Motor neuron (in vitro differentiated cells): ENCODE data around the gene CD247. TPM values are rescaled to one million over a fixed set of nuclear protein-coding genes. Genes with fewer than 3 reads are reported as not detected.
A peak's percentile ranks its signal among the peaks of the same experiment; 100 is the strongest.

Experiments used
- ATAC-seq, 8 experiments: fragments of 200-7000 bp; cut with Tn5 transposase; replicated peaks in 6 of 8; 2 replicates each; pipeline ENCODE4 v1.8.0; 2021; ENCODE audit warnings: mild to moderate bottlenecking in 8 of 8, moderate library complexity in 8 of 8
- H3K27ac ChIP-seq, 2 donors: fragments of 250-450 bp; sonication (Bioruptor Pico); 2 replicates each; pipeline ENCODE4 v1.9.0; 2021; ENCODE audit warnings: antibody characterized with exemption in 2 of 2, mild to moderate bottlenecking in 2 of 2, moderate library complexity in 1 of 2
- H3K4me1 ChIP-seq, 2 donors: fragments of 250-450 bp; sonication (Bioruptor Pico); replicated peaks in 1 of 2; 2 replicates each; pipeline ENCODE4 v1.6.1; 2021; ENCODE audit warnings: antibody characterized with exemption in 2 of 2, mild to moderate bottlenecking in 2 of 2, moderate library complexity in 1 of 2
- H3K4me3 ChIP-seq, 5 donors: fragments of 250-450 bp; sonication (Bioruptor Pico); 2 replicates each; pipeline ENCODE4 v1.9.0; 2021; ENCODE audit warnings: antibody characterized with exemption in 5 of 5, mild to moderate bottlenecking in 5 of 5, moderate library complexity in 4 of 5
- WGBS, 10 experiments: fragments of 450-650 bp; shearing (Covaris generic); methylation state at CpG; one replicate each; pipeline ENCODE4 v1.0.0; 2022; 5-methylcytosine and 5-hydroxymethylcytosine counted together
- in situ Hi-C, 9 experiments: fragments of 400-800 bp; cut with MboI; loops; one replicate each; pipeline ENCODE4 v1.15.0; 2021; ENCODE audit warnings: low sequenced_read_pairs in 9 of 9, low pct_unique_long_range_greater_than_20kb in 2 of 9; ENCODE audit not compliant: unreplicated experiment in 9 of 9
- total RNA-seq, 8 experiments: library from RNA; unstranded; fragments of 300-600 nt; gene quantifications; 2 replicates each; pipeline versions ENCODE4 v1.2.3 to v1.2.4, GENCODE V29; 2022

Gene CD247
- total RNA-seq, 8 experiments from 2014 or later: 0.21 to 4.2 (median 1.8) TPM

DNA sequence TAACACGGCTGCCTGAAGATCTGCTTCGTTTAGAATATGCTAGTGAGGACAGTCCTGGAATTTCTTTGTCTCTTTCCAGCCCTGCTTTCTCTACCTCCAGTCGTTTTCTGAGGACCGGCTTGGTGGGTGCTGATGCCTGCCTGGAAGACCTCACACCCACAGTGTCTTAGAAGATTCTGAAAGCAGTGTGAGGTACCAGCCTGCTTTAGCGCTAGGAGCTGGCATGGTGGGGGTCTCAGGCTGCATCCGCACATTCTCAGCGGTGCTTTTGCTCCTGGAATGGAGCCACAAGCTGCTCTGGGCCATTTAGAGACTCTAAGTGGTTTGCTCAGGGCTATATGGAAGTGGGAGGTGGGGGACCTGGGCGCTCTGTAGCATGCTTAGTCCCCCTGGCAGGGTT, 61.4 kb downstream of the CD247 start:
- no peak overlapping the region for H3K4me3 ChIP-seq
- no peak for ATAC-seq
- H3K4me1 ChIP-seq: peaks cover 8 to 13% of the 10 kb centered on the region in 2 donors
- in situ Hi-C loops: no loop called here
- no peak overlapping the region for H3K27ac ChIP-seq
- WGBS, 10 experiments: 47 to 100% (median 73%) methylated on average over 1 to 8 of the region's 8 CpGs; no CpG with 5 or more reads in 2 of the 10 experiments

DNA sequence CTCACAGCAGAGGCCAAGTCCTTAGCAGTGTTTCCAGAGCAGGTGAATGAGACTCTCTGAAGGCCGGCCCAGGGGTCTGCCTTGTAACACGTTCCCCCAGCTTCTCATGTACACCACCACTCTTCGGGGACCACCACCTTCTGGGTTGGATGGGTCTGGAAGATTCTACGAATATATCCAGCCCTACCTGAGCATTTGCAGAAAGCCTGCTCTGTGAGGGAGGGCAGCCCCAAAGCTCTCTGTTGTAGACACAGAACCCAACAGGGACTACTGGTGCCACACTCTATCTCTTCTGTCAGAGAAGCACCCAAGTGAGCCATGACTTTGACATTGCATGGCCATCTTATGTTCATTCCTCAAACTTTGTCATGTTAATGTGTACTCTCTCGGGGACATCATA, 61.8 kb downstream of the CD247 start:
- in situ Hi-C loops: no loop called here
- Histone ChIP-seq H3K4me3 (no peak overlapping the region), H3K27ac (no peak overlapping the region), H3K4me1 (peaks cover 8 to 13% of the 10 kb centered on the region in 2 donors)
- ATAC-seq: peak in 1 of 8 experiments; percentile 3
- WGBS, 10 experiments: 70 to 100% (median 95%) methylated on average over 1 to 5 of the region's 5 CpGs; no CpG with 5 or more reads in 3 of the 10 experiments

DNA sequence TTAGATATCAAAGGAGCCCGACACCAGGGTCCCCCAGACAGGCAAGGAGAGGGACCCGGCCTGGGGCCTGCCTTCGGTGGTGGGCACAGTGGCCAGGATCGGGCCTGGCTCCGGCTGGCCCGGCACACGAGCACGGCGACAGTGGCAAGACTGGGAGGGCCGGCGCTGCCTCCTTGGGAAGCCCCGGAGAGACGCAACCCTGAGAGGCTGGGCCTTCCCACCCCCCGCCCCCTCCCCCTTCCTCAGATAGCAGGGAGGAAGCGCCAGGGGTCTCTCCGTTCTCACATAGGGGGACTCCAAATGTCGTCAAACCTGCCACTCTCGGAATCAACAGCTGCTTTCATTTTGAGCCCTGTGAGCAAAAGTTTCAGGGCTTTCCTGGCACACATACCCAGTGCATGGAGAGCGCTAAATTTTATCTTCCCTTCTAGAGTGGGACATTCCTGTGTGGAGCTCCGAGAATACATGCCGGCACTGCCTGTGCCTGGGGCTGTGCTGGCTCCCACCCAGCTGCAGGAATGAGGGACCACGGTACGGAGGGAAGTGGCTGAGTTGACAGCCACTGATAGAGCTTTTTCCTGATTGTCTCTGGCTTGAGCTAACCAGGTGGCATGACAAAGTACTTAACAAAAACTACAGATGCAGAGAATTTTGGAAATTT, 62.4 kb downstream of the CD247 start:
- 0 to 100% (median 70%) methylated on average over 1 to 6 of the region's 23 CpGs; no CpG with 5 or more reads in 4 of the 10 experiments for WGBS, 10 experiments
- Histone ChIP-seq H3K27ac (no peak overlapping the region), H3K4me3 (peak overlapping the region in 4 of 5 donors; percentile 26 to 39 (median 38)), H3K4me1 (peaks cover 8 to 13% of the 10 kb centered on the region in 2 donors)
- in situ Hi-C loops: no loop called here
- ATAC-seq: peak; percentile 19 to 58 (median 40)

DNA sequence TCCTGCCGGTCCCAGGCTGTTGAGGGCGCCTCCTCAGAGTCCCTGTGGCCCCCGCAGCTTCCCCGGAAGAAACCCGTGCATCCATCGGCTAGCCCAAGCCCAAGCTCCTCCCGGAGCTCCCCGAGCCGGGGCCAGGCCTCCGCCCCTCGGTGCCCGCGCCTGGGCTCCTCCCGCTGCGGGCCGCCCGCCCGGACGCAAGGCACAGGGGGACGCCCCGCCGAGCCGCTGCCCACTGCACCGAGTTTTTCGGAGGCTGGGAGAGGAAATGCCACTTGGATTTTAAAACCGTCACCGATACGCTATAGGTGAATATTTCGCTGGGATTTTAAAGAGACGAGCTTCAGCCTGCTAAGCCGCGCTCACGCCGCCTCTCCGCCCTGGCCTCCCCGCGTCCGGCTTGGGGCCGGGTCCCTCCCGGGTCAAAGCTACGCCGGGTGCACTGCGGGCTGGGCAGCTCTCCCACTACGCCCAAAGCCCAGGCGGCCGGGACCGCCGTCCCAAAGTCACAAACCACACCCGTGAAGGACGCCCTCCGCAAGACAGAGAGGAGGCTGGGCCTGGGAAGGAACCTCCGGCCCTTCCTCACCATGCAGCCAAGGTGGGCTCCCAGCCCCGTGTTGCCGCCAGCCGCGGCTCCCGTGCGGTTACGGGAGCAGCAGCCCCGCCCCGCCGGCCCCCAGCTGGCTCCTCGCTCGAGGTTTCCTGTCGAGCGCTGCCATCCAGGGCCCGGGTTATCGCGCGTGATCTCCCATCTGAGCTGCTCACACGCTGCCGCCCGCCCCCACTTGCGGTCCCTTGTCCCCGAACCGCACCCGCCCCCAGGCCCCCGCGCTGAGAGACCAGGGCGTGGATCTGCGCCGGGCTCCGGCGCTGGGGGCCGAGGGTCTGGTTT, 63.2 kb downstream of the CD247 start:
- WGBS, 10 experiments: 2 to 10% (median 3%) methylated on average over 2 to 32 of the region's 85 CpGs; no CpG with 5 or more reads in 6 of the 10 experiments
- in situ Hi-C loops: no loop called here
- Histone ChIP-seq H3K4me3 (peak overlapping the region; percentile 16 to 39 (median 37)), H3K27ac (no peak overlapping the region), H3K4me1 (peaks cover 8 to 13% of the 10 kb centered on the region in 2 donors)
- ATAC-seq: peak; percentile 70 to 86 (median 78)

DNA sequence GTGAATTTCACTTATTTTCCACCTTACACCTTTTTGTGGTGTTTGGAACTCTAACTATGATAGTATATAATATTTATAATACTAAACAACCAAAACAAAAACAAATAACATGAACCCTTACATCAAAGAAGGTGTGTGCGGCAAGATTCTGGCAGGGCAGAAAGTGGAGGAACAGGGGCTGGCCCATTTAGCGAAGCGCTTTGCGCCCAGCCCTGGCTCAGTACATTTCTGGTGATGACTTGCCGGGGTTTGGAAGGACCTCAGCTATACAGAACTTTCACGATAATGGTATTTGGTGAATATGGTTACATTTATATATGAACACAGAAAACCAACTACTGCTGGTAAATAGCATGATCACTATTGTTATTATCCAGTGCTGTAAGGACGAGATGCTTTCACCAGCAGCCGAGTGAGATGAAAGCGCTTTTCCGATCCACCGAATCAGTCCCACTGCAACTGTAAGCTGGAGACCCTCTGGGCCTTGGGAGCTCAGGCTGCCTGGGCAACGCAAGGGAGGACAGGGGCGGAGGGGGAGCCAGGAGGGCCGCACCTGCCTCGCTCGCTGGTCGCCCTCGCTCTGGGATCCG, 63.9 kb downstream of the CD247 start:
- peak in 3 of 8 experiments; percentile 66 to 75 (median 74) for ATAC-seq
- Histone ChIP-seq H3K27ac (no peak overlapping the region), H3K4me1 (peaks cover 8 to 13% of the 10 kb centered on the region in 2 donors), H3K4me3 (peak overlapping the region; percentile 16 to 39 (median 37))
- in situ Hi-C loops: no loop called here
- 8 to 85% (median 40%) methylated on average over 3 to 15 of the region's 19 CpGs; no CpG with 5 or more reads in 1 of the 10 experiments for WGBS, 10 experiments

DNA sequence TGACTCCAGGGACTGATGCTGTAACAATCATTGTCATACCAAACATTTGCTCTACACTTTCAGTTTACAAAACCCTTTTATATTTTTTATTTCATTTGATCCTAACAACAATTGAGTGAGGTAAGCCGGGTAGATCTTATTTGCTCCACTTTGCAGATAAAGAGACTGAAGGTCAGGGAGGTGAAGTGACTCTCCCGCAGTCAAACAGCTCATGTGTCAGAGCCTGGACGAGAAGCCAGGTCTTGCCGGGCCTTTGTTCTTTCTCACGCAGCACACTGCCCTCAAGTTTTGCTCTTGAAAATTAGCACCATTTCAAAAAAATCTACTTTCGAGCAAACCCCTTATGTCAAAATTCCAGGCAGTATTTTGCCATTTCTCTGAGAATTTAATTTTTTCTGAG, 65.2 kb downstream of the CD247 start:
- Histone ChIP-seq H3K27ac (no peak overlapping the region), H3K4me3 (no peak overlapping the region), H3K4me1 (peaks cover 8 to 13% of the 10 kb centered on the region in 2 donors)
- in situ Hi-C loops: no loop called here
- no peak for ATAC-seq
- 12 to 69% (median 42%) methylated on average over 4 to 6 of the region's 6 CpGs; no CpG with 5 or more reads in 2 of the 10 experiments for WGBS, 10 experiments

DNA sequence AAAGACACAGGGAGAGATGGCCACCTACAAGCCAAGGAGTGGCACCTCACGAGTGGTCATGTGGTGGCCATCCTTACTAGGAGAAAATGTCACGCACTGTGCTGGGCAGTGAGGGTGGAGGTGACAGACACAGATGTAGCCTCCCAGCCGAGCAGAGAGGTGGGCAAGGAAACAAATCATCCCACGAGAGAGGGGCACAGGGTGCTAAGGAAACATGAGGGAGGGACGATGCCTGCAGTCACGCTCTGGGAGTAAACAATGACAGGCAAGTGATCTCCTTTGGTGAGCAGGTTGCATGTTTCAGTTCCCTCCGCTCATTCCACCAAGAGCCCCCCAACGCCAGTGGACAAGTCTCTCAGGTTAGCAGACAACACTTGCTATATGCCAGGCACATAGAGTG, 65.8 kb downstream of the CD247 start:
- Histone ChIP-seq H3K27ac (no peak overlapping the region), H3K4me1 (peaks cover 8 to 13% of the 10 kb centered on the region in 2 donors), H3K4me3 (no peak overlapping the region)
- in situ Hi-C loops: no loop called here
- no peak for ATAC-seq
- WGBS, 10 experiments: 40 to 97% (median 91%) methylated on average over 1 to 8 of the region's 8 CpGs; no CpG with 5 or more reads in 4 of the 10 experiments

DNA sequence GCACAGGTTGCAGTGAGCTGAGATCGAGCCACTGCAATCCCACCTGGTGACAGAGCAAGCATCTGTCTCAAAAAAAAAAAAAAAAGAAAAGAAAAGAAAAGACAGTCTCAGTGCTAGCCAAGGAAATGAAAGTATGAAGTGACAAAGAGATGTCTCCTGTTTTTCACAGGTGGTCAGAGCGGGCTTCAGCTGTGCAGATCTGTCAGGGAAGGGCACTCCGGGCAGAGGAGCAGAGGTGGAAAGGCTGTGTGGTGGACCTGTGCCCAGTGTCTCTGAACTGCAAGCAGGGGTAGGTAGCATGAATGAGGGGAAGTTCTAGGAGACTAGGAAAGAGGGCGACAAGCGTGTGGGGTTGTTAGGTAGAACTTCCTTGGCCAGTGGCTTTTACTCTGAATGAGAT, 67.5 kb downstream of the CD247 start:
- no peak overlapping the region for H3K4me3 ChIP-seq
- in situ Hi-C loops: no loop called here
- peaks cover 7 to 11% of the 10 kb centered on the region in 2 donors for H3K4me1 ChIP-seq
- WGBS, 10 experiments: 55 to 96% (median 87%) methylated on average over 1 to 5 of the region's 5 CpGs; no CpG with 5 or more reads in 1 of the 10 experiments
- no peak for ATAC-seq
- no peak overlapping the region for H3K27ac ChIP-seq

DNA sequence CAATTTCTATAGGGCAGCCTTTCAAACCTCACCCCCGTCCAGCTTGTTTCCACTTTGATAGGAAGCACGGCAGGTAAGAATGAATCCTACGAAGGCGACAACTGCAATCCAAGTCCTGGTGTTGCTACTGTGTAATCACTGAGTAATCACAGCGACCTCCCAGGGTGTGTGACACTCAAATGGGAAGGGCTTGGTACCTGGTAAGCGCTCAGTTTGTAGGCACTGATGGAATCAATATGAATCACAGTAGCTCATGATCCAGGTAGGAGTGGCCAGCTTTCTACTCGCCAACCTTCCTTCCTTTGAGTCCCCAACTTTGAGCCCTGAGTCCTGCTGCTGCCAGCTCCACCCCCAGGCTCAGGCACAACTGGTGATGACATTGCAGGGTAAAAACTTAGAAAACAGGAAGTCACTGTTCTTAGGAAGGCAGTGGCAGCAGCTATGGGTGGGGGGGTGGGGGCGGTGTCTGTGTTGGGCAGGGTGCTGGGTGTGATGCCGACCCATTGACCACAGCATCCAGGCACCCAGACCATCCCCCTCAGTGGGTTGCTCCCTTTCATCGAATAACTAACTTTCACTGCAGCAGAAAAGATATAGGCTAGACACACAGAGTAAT, 70.7 kb downstream of the CD247 start:
- no peak overlapping the region for H3K4me3 ChIP-seq
- H3K4me1 ChIP-seq: no peaks in the 10 kb centered on the region
- ATAC-seq: peak in 2 of 8 experiments; percentile 21 to 30
- in situ Hi-C loops: loop anchor here in 6 of 9 experiments (25.0 kb wide), 4 partner anchors 90 to 385 kb away; no protein-coding TSS in a partner anchor
- no peak overlapping the region for H3K27ac ChIP-seq
- WGBS, 10 experiments: 53 to 100% (median 83%) methylated on average over 1 to 8 of the region's 10 CpGs; no CpG with 5 or more reads in 2 of the 10 experiments

DNA sequence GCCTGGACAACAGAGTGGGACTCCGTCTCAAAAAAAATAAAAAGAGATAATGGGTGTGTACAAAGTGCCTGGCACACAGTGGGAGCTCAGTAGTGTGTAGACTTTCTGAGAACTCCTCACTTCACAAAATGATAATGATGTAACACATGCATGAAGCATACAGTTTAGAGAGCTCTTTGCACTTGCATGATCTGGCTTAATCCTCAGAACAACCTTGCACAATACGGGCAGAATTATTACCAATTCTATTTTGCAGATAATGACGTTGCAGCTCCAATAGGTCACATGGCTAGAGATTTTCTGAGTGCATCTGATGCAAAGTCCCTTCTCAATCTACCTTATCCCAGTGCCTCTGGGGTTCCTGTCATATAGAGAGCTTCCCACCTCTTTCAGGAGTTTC, 71.4 kb downstream of the CD247 start:
- WGBS, 10 experiments: 60 to 100% (median 94%) methylated on average over 1 to 3 of the region's 3 CpGs; no CpG with 5 or more reads in 2 of the 10 experiments
- H3K4me1 ChIP-seq: no peaks in the 10 kb centered on the region
- in situ Hi-C loops: loop anchor here in 6 of 9 experiments (25.0 kb wide), 4 partner anchors 90 to 385 kb away; no protein-coding TSS in a partner anchor
- no peak overlapping the region for H3K27ac ChIP-seq
- no peak overlapping the region for H3K4me3 ChIP-seq
- peak in 3 of 8 experiments; percentile 10 to 34 (median 12) for ATAC-seq

DNA sequence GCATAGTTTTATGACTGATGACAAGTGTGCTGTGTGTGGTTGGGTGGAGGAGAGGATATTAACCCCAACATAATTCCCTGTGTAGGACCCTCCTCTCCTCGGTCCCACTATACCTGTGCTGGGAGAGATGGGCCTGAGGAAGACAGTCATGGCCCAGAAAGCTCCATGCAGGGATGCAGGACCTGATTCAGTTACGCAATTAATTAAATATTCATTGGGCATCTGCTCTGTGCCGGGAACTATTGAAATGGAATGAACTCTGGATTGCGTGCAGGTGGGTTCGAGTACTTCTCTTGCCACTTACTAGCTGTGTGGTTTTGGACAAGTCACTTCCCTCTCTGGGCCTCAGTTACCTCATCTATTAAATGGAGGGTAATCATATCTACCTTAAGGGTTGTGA, 74.6 kb downstream of the CD247 start:
- in situ Hi-C loops: loop anchor here in 6 of 9 experiments (25.0 kb wide), 4 partner anchors 94 to 381 kb away; no protein-coding TSS in a partner anchor
- Histone ChIP-seq H3K4me3 (no peak overlapping the region), H3K4me1 (peaks cover 0 to 7% of the 10 kb centered on the region in 2 donors), H3K27ac (no peak overlapping the region)
- no peak for ATAC-seq
- whole genome bisulfite sequencing, 10 experiments: 0 to 100% (median 87%) methylated on average over 1 to 5 of the region's 5 CpGs; no CpG with 5 or more reads in 3 of the 10 experiments
